HL-60 (cell line): ENCODE measurements around the gene GRIK2.

Experiments
- CTCF ChIP-seq: IDR thresholded peaks from one replicate; pipeline ENCODE4 v1.5.1; 2011; ENCODE audit warnings: low read length, control low read depth, inconsistent platforms; ENCODE audit not compliant: insufficient read depth
- POLR2AphosphoS5 ChIP-seq: IDR thresholded peaks from 2 replicates; pipeline ENCODE4 v1.6.1; 2012; ENCODE audit warnings: low read depth
- REST ChIP-seq: IDR thresholded peaks from 2 replicates; pipeline ENCODE4 v1.6.1; 2012; ENCODE audit warnings: low read depth; ENCODE audit not compliant: insufficient replicate concordance
- SPI1 ChIP-seq: IDR thresholded peaks from 2 replicates; pipeline ENCODE4 v1.6.1; 2012; ENCODE audit warnings: low read depth, mild to moderate bottlenecking, borderline replicate concordance

- no peak for TF ChIP-seq POLR2AphosphoS5
- TF ChIP-seq REST = no peak
- no peak for TF ChIP-seq CTCF
- no peak for TF ChIP-seq SPI1
Measured at GRCh38 chr6:101640131-101640530, 246.6 kb downstream of the GRIK2 start.
